ENCODE measurements around the gene EPPIN.

The EPPIN gene

DNA sequence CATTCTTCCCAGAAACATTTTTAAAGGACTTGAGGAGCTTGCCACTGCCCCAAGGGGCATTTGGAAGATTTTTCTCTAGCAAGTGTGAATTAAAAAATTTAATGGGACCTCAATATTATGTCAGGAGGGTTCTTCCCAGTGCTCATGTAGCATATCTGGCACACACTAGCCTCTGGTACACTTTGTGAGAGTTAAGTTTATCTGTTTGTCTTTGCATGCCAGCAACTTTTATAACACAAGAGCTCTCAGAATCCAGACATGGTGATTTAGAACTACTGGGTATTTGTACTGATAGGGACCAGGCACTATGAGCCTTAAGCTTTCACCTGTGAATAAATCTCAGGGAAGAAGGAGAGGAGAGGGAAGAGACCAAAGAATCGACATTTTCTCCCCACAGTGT is 44.6 kb downstream of the EPPIN start:
- no peak for DNase-seq (ENCODE audit: low read depth)
- TF ChIP-seq, protein P1, sequence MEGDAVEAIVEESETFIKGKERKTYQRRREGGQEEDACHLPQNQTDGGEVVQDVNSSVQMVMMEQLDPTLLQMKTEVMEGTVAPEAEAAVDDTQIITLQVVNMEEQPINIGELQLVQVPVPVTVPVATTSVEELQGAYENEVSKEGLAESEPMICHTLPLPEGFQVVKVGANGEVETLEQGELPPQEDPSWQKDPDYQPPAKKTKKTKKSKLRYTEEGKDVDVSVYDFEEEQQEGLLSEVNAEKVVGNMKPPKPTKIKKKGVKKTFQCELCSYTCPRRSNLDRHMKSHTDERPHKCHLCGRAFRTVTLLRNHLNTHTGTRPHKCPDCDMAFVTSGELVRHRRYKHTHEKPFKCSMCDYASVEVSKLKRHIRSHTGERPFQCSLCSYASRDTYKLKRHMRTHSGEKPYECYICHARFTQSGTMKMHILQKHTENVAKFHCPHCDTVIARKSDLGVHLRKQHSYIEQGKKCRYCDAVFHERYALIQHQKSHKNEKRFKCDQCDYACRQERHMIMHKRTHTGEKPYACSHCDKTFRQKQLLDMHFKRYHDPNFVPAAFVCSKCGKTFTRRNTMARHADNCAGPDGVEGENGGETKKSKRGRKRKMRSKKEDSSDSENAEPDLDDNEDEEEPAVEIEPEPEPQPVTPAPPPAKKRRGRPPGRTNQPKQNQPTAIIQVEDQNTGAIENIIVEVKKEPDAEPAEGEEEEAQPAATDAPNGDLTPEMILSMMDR (IDR thresholded peaks at IDR 0.05; ENCODE audit: low read length, missing control alignments): no peak
- H3K4me3 ChIP-seq (replicated peaks; ENCODE audit: low read depth, low read length): no peak overlapping the region

DNA sequence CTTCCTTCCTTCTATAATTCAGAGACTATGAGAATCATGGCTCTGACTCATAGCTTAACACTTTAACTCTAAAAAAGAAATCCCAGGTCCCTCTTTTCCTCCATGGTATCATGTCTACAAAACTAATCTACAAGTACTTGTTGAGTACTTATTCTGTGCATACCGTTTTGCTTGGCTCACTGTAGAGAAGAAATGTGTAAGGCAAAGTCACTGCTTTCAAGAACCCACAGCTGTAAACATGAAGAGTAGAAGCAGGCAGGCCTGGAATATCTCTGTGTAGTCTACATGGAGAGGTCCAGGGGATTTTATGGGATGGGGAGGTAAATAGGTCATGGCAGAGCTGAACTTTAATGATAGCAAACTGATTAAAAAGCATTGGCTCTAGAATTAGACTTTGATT is 45.6 kb downstream of the EPPIN start:
- H3K4me3 ChIP-seq (replicated peaks; ENCODE audit: low read depth, low read length): no peak overlapping the region
- TF ChIP-seq, protein P1 (IDR thresholded peaks at IDR 0.05; ENCODE audit: low read length, missing control alignments): no peak
- no peak for DNase-seq (ENCODE audit: low read depth)

DNA sequence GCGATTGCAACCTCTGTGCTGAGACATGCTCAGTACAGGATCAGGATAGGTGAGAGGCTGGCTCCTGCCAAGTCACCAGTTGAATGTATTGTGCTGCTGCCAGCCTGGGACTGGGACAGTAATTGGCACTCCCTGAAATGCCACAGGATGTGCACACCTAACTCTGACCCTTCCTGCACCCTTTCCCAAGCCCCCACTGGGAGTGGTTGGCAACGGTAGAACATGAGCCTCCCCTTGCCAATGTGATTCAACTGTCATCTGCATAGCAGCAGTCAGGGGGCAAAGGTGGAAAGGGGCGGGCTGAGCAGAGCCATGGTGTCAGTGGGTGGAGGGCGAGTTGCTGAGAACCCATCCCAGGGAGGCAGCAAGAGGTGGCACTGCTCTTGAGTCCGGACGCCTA is 47.2 kb downstream of the EPPIN start:
- H3K4me3 ChIP-seq (replicated peaks; ENCODE audit: low read depth, low read length): no peak overlapping the region
- no peak for DNase-seq (ENCODE audit: low read depth)
- TF ChIP-seq, protein P1 (IDR thresholded peaks at IDR 0.05; ENCODE audit: low read length, missing control alignments): no peak

DNA sequence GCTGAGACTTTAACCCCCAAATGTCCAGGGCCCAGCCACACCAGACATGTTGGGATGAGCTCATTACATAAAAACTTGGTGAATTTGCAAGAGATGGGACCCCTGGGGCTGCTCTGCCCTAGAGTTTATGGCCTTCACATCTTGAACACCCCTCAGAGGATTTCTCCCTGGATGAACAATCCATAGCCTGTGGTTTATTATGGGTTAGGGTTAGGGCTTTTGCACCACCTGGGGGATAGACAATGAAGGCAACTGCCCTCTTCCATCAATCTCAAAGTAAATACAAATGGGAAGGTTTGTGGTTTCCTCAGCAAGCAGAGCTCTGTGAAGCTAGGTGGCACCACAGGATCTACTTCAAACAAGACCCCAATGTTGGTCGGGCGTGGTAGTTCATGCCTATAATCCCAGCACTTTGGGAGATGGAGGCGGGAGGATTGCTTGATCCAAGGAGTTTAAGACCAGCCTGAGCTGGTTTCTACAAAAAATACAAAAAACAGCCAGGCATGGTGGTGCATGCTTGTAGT is 49.2 kb downstream of the EPPIN start:
- no peak overlapping the region for H3K4me3 ChIP-seq (replicated peaks; ENCODE audit: low read depth, low read length)
- TF ChIP-seq, protein P1 (IDR thresholded peaks at IDR 0.05; ENCODE audit: low read length, missing control alignments): no peak
- DNase-seq (ENCODE audit: low read depth): no peak

DNA sequence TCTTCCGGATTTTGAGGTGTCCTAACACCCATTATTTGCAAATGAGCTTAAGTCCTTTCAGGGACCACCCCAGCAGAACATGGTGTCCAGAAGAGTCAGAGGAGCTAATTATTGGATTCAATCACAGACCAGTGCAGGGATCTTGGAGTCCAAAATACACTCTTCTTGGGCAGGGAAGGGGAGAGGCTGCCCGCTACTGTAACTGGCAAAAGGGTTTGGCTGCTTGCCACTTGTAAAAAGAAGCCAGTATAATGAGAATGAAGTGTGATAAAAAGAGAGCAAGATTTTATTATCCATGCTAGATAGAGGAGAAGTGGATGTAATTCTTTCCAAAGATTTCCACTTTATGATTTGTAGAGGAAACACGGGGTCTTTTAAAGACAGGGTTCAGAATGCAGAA is 51.0 kb downstream of the EPPIN start:
- no peak overlapping the region for H3K4me3 ChIP-seq (replicated peaks; ENCODE audit: low read depth, low read length)
- TF ChIP-seq, protein P1 (IDR thresholded peaks at IDR 0.05; ENCODE audit: low read length, missing control alignments): no peak
- DNase-seq (ENCODE audit: low read depth): no peak

DNA sequence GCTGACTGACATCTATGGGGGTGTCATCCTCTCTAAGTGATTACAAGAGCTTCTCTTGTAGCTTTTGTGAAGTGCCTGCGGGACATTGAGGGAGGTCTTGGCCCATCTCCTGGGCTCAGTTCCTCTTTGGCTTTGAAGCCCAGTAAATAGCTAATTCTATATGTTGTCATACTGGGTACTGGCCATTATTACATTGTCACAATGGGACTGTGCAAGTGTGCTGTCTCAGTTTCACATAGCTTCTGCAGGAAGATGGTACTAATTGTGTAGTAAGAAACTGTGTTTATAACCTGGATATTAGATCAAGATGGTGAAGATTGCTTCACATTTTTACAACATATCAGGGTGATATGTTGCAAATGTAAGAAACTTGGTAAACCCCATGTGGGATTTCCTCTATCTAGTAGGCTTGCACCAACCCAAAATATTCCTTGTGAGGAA is 51.7 kb downstream of the EPPIN start:
- no peak overlapping the region for H3K4me3 ChIP-seq (replicated peaks; ENCODE audit: low read depth, low read length)
- DNase-seq (ENCODE audit: low read depth): no peak
- TF ChIP-seq, protein P1 (IDR thresholded peaks at IDR 0.05; ENCODE audit: low read length, missing control alignments): no peak

All from fibroblast of pulmonary artery (primary cell).